MM.1S (cell line): Measurements from ENCODE around the gene ESM1.

Source experiments
- DNase-seq: peaks from one replicate; pipeline ENCODE4 v3.0.0-alpha.2; 2015
- H2AFZ ChIP-seq: fragments of 300-600 bp; sonication (generic); 2 replicates; pipeline ENCODE4 v1.6.0; 2016; ENCODE audit warnings: antibody characterized with exemption, low read length
- H3F3A ChIP-seq: fragments of 300-600 bp; sonication (generic); 2 replicates; pipeline ENCODE4 v1.6.1; 2016; ENCODE audit warnings: mild to moderate bottlenecking, antibody characterized with exemption, low read length, moderate library complexity, mixed read lengths; ENCODE audit not compliant: insufficient read depth
- H3K27ac ChIP-seq: fragments of 300-600 bp; sonication (generic); 2 replicates; pipeline ENCODE4 v1.5.1; 2016; ENCODE audit warnings: mild to moderate bottlenecking, low read length
- H3K27me3 ChIP-seq: fragments of 300-600 bp; sonication (generic); replicated peaks from 2 replicates; pipeline ENCODE4 v1.6.0; 2016; ENCODE audit warnings: low read length; ENCODE audit not compliant: insufficient read depth
- H3K36me3 ChIP-seq: fragments of 300-600 bp; sonication (generic); replicated peaks from 2 replicates; pipeline ENCODE4 v1.6.1; 2016; ENCODE audit warnings: mild to moderate bottlenecking, low read length, mixed read lengths; ENCODE audit not compliant: insufficient read depth
- H3K4me1 ChIP-seq: fragments of 300-600 bp; sonication (generic); 2 replicates; pipeline ENCODE4 v1.6.1; 2016; ENCODE audit warnings: low read length, mixed read lengths
- H3K4me2 ChIP-seq: fragments of 300-600 bp; sonication (generic); 2 replicates; pipeline ENCODE4 v1.6.0; 2016; ENCODE audit warnings: low read depth, low read length
- H3K4me3 ChIP-seq: fragments of 300-600 bp; sonication (generic); 2 replicates; pipeline ENCODE4 v1.5.1; 2016; ENCODE audit warnings: low read length, mixed read lengths
- H3K79me2 ChIP-seq: fragments of 300-600 bp; sonication (generic); 2 replicates; pipeline ENCODE4 v1.6.1; 2016; ENCODE audit warnings: mixed run types, low read length, mixed read lengths
- H3K9ac ChIP-seq: fragments of 300-600 bp; sonication (generic); 2 replicates; pipeline ENCODE4 v1.6.1; 2016; ENCODE audit warnings: low read length, mixed read lengths
- H3K9me2 ChIP-seq: fragments of 300-600 bp; sonication (generic); replicated peaks from 2 replicates; pipeline ENCODE4 v1.6.1; 2016; ENCODE audit warnings: mild to moderate bottlenecking, low read length, mixed read lengths; ENCODE audit not compliant: insufficient read depth
- H3K9me3 ChIP-seq: fragments of 300-600 bp; sonication (generic); replicated peaks from 2 replicates; pipeline ENCODE4 v1.6.1; 2016; ENCODE audit warnings: mild to moderate bottlenecking, low read length, mixed read lengths; ENCODE audit not compliant: insufficient read depth
- H4K20me1 ChIP-seq: fragments of 300-600 bp; sonication (generic); 2 replicates; pipeline ENCODE4 v1.6.1; 2016; ENCODE audit warnings: mild to moderate bottlenecking, low read length, moderate library complexity, mixed read lengths; ENCODE audit not compliant: insufficient read depth
- EZH2 ChIP-seq: fragments of 300-600 bp; sonication (generic); optimal IDR thresholded peaks from 2 replicates; pipeline ENCODE3; 2017; ENCODE audit warnings: low read depth, mild to moderate bottlenecking, antibody characterized with exemption, low read length, mixed read lengths
- EZH2phosphoT487 ChIP-seq: fragments of 300-600 bp; sonication (generic); IDR thresholded peaks from 2 replicates; pipeline ENCODE4 v1.6.1; 2018; ENCODE audit warnings: antibody characterized with exemption, low read length
- TF ChIP-seq, protein P1 (sequence below): fragments of 300-600 bp; sonication (generic); IDR thresholded peaks from 2 replicates; pipeline ENCODE4 v1.5.1; 2016; ENCODE audit warnings: antibody characterized with exemption, low read length, mixed read lengths

Gene ESM1

GRCh38 chr5:55030676-55031369 lies 45.4 kb upstream of the ESM1 start:
- Histone ChIP-seq H3K36me3 (no peaks in the 10 kb centered on the region), H3K27ac (no peak overlapping the region), H3K27me3 (no peaks in the 10 kb centered on the region), H4K20me1 (no peaks in the 10 kb centered on the region), H3K4me1 (no peaks in the 10 kb centered on the region), H3K4me3 (no peak overlapping the region), H3F3A (no peaks in the 10 kb centered on the region), H3K79me2 (no peaks in the 10 kb centered on the region), H2AFZ (no peak overlapping the region), H3K9me2 (no peaks in the 10 kb centered on the region), H3K4me2 (no peak overlapping the region), H3K9ac (no peak overlapping the region), H3K9me3 (no peaks in the 10 kb centered on the region)
- DNase-seq, result no peak
- TF ChIP-seq EZH2, result no peak
- TF ChIP-seq EZH2phosphoT487, result no peak
- TF ChIP-seq, protein P1, sequence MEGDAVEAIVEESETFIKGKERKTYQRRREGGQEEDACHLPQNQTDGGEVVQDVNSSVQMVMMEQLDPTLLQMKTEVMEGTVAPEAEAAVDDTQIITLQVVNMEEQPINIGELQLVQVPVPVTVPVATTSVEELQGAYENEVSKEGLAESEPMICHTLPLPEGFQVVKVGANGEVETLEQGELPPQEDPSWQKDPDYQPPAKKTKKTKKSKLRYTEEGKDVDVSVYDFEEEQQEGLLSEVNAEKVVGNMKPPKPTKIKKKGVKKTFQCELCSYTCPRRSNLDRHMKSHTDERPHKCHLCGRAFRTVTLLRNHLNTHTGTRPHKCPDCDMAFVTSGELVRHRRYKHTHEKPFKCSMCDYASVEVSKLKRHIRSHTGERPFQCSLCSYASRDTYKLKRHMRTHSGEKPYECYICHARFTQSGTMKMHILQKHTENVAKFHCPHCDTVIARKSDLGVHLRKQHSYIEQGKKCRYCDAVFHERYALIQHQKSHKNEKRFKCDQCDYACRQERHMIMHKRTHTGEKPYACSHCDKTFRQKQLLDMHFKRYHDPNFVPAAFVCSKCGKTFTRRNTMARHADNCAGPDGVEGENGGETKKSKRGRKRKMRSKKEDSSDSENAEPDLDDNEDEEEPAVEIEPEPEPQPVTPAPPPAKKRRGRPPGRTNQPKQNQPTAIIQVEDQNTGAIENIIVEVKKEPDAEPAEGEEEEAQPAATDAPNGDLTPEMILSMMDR, result no peak

DNA sequence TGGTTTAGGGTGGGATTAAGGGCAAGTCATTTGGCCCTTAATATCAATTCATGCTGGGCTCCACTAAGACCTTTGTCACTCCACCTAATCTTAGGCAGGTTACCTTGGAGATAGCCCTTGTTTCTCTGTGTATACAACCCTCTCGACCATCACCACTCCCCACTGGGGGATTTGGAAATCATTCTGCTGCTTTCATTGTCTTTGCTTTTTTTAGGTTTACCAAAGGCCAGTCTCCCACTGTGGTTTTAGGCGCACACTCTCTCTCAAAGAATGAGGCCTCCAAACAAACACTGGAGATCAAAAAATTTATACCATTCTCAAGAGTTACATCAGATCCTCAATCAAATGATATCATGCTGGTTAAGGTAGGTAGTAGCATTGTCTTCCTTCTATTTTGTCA lies 44.8 kb upstream of the ESM1 start:
- no peak overlapping the region for H2AFZ ChIP-seq
- no peaks in the 10 kb centered on the region for H3K79me2 ChIP-seq
- DNase-seq, result no peak
- H3K9me3 ChIP-seq, result no peaks in the 10 kb centered on the region
- no peaks in the 10 kb centered on the region for H3K36me3 ChIP-seq
- no peak overlapping the region for H3K9ac ChIP-seq
- no peaks in the 10 kb centered on the region for H3K27me3 ChIP-seq
- no peaks in the 10 kb centered on the region for H3F3A ChIP-seq
- no peaks in the 10 kb centered on the region for H4K20me1 ChIP-seq
- H3K4me1 ChIP-seq, result no peaks in the 10 kb centered on the region
- no peaks in the 10 kb centered on the region for H3K9me2 ChIP-seq
- H3K4me3 ChIP-seq, result no peak overlapping the region
- no peak overlapping the region for H3K4me2 ChIP-seq
- TF ChIP-seq EZH2 (no peak), EZH2phosphoT487 (no peak)
- TF ChIP-seq, protein P1, result no peak
- no peak overlapping the region for H3K27ac ChIP-seq

DNA sequence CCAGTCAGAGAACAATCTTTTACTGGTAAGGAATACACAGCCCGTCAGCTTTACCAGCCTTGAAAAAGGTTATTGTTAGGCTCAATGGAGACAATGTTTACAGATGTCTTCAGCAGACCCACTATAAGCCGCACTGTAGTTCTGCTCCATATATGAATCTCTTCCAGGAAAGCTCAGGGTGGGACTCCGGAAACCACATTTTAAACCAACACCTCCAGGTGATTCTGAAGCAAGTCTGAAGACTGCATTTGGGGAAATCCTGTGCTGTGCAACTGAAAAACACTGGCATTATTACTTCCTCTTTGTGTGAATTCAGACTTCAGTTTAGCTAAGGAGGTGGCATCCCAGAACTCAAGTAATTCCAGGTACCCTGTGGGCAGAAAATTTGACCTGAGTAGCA lies 42.2 kb upstream of the ESM1 start:
- H3K27ac ChIP-seq, result no peak overlapping the region
- H3K9me3 ChIP-seq, result no peaks in the 10 kb centered on the region
- H4K20me1 ChIP-seq, result no peaks in the 10 kb centered on the region
- no peak overlapping the region for H3K4me2 ChIP-seq
- H3K27me3 ChIP-seq, result no peaks in the 10 kb centered on the region
- H3K9me2 ChIP-seq, result no peaks in the 10 kb centered on the region
- no peak overlapping the region for H3K4me3 ChIP-seq
- no peak for TF ChIP-seq EZH2phosphoT487
- no peak for TF ChIP-seq EZH2
- TF ChIP-seq, protein P1, result no peak
- H3K36me3 ChIP-seq, result no peaks in the 10 kb centered on the region
- H3K4me1 ChIP-seq, result no peaks in the 10 kb centered on the region
- H2AFZ ChIP-seq, result no peak overlapping the region
- H3K79me2 ChIP-seq, result no peaks in the 10 kb centered on the region
- no peak for DNase-seq
- no peak overlapping the region for H3K9ac ChIP-seq
- H3F3A ChIP-seq, result no peaks in the 10 kb centered on the region
